HepG2 (cell line): Measurements from ENCODE around the gene MEI1. TPM values are rescaled to one million over a fixed set of nuclear protein-coding genes. Genes with fewer than 3 reads are reported as not detected.

Source experiments
- BCLAF1 ChIP-seq: fragments of 450-650 bp; IDR thresholded peaks from 2 replicates; pipeline ENCODE4 v1.6.1; 2017; ENCODE audit warnings: mild to moderate bottlenecking
- BRF2 ChIP-seq: sonication (generic); formaldehyde crosslinking; IDR thresholded peaks from 2 replicates; pipeline ENCODE4 v1.8.1; 2022; ENCODE audit warnings: mild to moderate bottlenecking, missing genetic modification reagents
- DNMT3B ChIP-seq: conservative IDR thresholded peaks from 2 replicates; pipeline ENCODE4 v1.6.1; 2016; ENCODE audit warnings: missing biosample characterization, control low read depth
- FOXK1 ChIP-seq: sonication (generic); formaldehyde crosslinking; IDR thresholded peaks from 2 replicates; pipeline ENCODE4 v1.4.0; 2020; ENCODE audit warnings: low read depth, missing genetic modification reagents, borderline replicate concordance
- GATAD2A ChIP-seq: IDR thresholded peaks from 2 replicates; pipeline ENCODE4 v1.6.1; 2016
- GPN1 ChIP-seq: sonication (generic); formaldehyde crosslinking; IDR thresholded peaks from 2 replicates; pipeline ENCODE4 v1.5.1; 2020; ENCODE audit warnings: missing genetic modification reagents, borderline replicate concordance
- HNRNPL ChIP-seq: fragments of 200-400 bp; formaldehyde crosslinking; IDR thresholded peaks from 2 replicates; pipeline ENCODE4 v1.6.1; 2017; ENCODE audit warnings: mild to moderate bottlenecking, low read depth, low read length
- KLF11 ChIP-seq: IDR thresholded peaks from 2 replicates; pipeline ENCODE4 v1.6.1; 2016; ENCODE audit warnings: missing compliant biosample characterization
- NFKB2 ChIP-seq: sonication (generic); formaldehyde crosslinking; IDR thresholded peaks from 2 replicates; pipeline ENCODE4 v1.4.0; 2020; ENCODE audit warnings: missing genetic modification reagents, borderline replicate concordance
- PATZ1 ChIP-seq: sonication (generic); formaldehyde crosslinking; IDR thresholded peaks from 2 replicates; pipeline ENCODE4 v1.4.0; 2020; ENCODE audit warnings: missing genetic modification reagents
- POLR2A ChIP-seq, 2 experiments: IDR thresholded peaks; 2 replicates each; pipeline ENCODE4 v1.6.1; 2011; ENCODE audit warnings: low read depth in 2 of 2, low read length in 2 of 2, mild to moderate bottlenecking in 1 of 2, moderate library complexity in 1 of 2; ENCODE audit not compliant: insufficient read depth in 1 of 2
- RFXAP ChIP-seq: sonication (generic); formaldehyde crosslinking; IDR thresholded peaks from 2 replicates; pipeline ENCODE4 v1.4.0; 2020; ENCODE audit warnings: missing genetic modification reagents, borderline replicate concordance
- SOX6 ChIP-seq, 2 experiments: fragments of 450-650 bp in 1 of 2; sonication (generic) in 1 of 2; formaldehyde crosslinking in 1 of 2; IDR thresholded peaks; 2 replicates each; pipeline versions ENCODE4 v1.4.0 to v1.6.1; 2017 to 2020; ENCODE audit warnings: antibody characterized with exemption in 1 of 2, mild to moderate bottlenecking in 1 of 2, missing genetic modification reagents in 1 of 2
- SP5 ChIP-seq: IDR thresholded peaks from 2 replicates; pipeline ENCODE4 v1.6.1; 2016; ENCODE audit warnings: low read depth, borderline replicate concordance
- ZBTB42 ChIP-seq: sonication (generic); formaldehyde crosslinking; IDR thresholded peaks from 2 replicates; pipeline ENCODE4 v1.5.0; 2020; ENCODE audit warnings: mild to moderate bottlenecking, missing genetic modification reagents
- ZFY ChIP-seq: sonication (generic); formaldehyde crosslinking; IDR thresholded peaks from 2 replicates; pipeline ENCODE4 v1.4.0; 2020; ENCODE audit warnings: missing genetic modification reagents
- ZNF292 ChIP-seq: sonication (generic); formaldehyde crosslinking; IDR thresholded peaks from 2 replicates; pipeline ENCODE4 v1.8.1; 2022; ENCODE audit warnings: mild to moderate bottlenecking, low read depth, missing genetic modification reagents, borderline replicate concordance
- ZNF296 ChIP-seq: sonication (generic); formaldehyde crosslinking; conservative IDR thresholded peaks from 2 replicates; pipeline ENCODE4 v1.5.0; 2020; ENCODE audit warnings: mild to moderate bottlenecking, missing genetic modification reagents
- ZNF350 ChIP-seq: sonication (generic); formaldehyde crosslinking; IDR thresholded peaks from 2 replicates; pipeline ENCODE4 v1.4.0; 2020; ENCODE audit warnings: mild to moderate bottlenecking, low read depth, missing genetic modification reagents, borderline replicate concordance
- polyA plus RNA-seq, 8 experiments: library from polyadenylated mRNA; depleted of rRNA in 3 of 8; stranded (reverse) in 7 of 8; unstranded in 1 of 8; fragments of >200 nt; fragmentation: Illumina TruSeq in 4 of 8; extraction: Trizol in 4 of 8; gene quantifications; 2 replicates each; pipeline versions ENCODE4 v1.2.1 to v1.2.3, GENCODE V29; 2011 to 2016; ENCODE audit warnings: low read depth in 4 of 8, missing spikeins in 1 of 8, mixed read lengths in 1 of 8; ENCODE audit not compliant: insufficient read depth in 1 of 8
- total RNA-seq, 5 experiments: library from RNA; depleted of rRNA; stranded (reverse); fragments of >200 nt; fragmentation: Illumina TruSeq; extraction: Trizol; gene quantifications; 2 replicates each; pipeline ENCODE4 v1.2.3, GENCODE V29; 2016; ENCODE audit warnings: low read depth in 1 of 5
- TF ChIP-seq, protein P1 (sequence below): IDR thresholded peaks from 2 replicates; pipeline ENCODE4 v1.6.1; 2012; ENCODE audit warnings: inconsistent platforms
- TF ChIP-seq, protein P2 (sequence below): sonication (generic); formaldehyde crosslinking; IDR thresholded peaks from 2 replicates; pipeline ENCODE4 v1.5.1; 2020; ENCODE audit warnings: missing genetic modification reagents, mild to moderate bottlenecking, borderline replicate concordance

The MEI1 gene
- total and polyA plus RNA-seq, 2 of the 13 experiments (the other 11 are each of a cell fraction or from before 2014, with no cell fraction given): 0.75 to 1.9 TPM

DNA sequence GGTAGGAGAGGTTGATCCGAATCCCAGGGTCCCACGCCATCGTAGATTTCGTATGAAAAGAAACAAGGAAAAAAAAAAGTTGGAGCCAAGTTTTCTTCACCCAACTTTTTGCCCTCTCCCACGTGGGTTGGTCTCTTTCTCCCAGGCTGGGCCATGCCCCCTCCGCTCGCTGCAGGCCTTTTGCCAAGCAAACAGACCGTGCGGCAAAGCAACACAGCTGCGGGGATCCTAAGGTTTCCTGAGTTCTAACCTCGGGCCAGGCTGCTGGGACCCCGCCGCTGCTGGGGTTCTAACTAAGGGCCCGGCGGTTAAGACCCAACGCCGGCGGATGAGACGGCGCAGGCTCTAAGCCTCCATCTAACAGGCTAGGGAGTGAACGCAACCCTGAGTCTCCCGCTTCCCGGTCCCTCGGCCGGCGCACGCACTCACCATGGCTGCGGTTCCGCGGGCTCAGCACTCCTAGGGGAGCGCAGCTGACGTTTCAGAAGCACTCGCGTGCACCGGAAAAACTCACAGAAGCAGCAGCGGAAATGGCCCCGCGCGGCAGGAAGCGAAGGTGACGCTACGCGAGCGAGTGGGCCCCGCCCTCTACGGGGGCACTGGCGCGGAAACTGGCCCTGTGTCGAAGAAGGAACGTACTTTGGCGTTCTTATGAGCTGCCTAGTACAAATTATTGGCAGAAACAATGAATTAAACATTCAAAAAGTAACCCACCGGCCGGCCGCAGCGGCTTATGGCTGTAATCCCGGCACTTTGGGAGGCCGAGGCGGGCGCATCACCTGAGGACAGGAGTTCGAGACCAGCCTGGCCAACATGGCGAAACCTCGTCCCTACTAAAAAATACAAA lies 10.7 kb upstream of the MEI1 start, which contains the start of gene SNU13 (continued):
- TF ChIP-seq, protein P1, sequence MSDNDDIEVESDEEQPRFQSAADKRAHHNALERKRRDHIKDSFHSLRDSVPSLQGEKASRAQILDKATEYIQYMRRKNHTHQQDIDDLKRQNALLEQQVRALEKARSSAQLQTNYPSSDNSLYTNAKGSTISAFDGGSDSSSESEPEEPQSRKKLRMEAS: peak; percentile 96
- TF ChIP-seq GATAD2A (CRISPR knock-in tag) (peak; percentile 43; the same call in 1 of the 2 replicates), DNMT3B (CRISPR knock-in tag) (no peak), FOXK1 (CRISPR knock-in tag) (peak; percentile 44), BRF2 (CRISPR knock-in tag) (0 out of 2 replicates have a peak, but pooled peaks have one; percentile 29), BCLAF1 (no peak), SP5 (CRISPR knock-in tag) (peak; percentile 50; the same call in 1 of the 2 replicates), RFXAP (CRISPR knock-in tag) (no peak), ZNF292 (CRISPR knock-in tag) (peak; percentile 56; the same call in 1 of the 2 replicates), SOX6 (IDR thresholded peaks at IDR 0.05) (no peak), SOX6 (CRISPR knock-in tag; IDR thresholded peaks at IDR 0.05) (peak; percentile 43), GPN1 (CRISPR knock-in tag) (no peak), KLF11 (0 out of 2 replicates have a peak, but pooled peaks have one; percentile 21), PATZ1 (CRISPR knock-in tag) (peak; percentile 91), NFKB2 (peak; percentile 34; the same call in 1 of the 2 replicates), ZNF350 (CRISPR knock-in tag) (peak; percentile 72; the same call in 1 of the 2 replicates), POLR2A (IDR thresholded peaks at IDR 0.05; ENCODE audit: insufficient read depth in 1 of 2, low read depth in 2 of 2, low read length in 2 of 2) (peak; percentile 87 to 90), ZNF296 (CRISPR knock-in tag) (0 out of 2 replicates have a peak, but pooled peaks have one; percentile 35), HNRNPL (peak; percentile 49; the same call in 1 of the 2 replicates), ZBTB42 (CRISPR knock-in tag) (no peak), ZFY (CRISPR knock-in tag) (peak; percentile 79)
- TF ChIP-seq, protein P2, sequence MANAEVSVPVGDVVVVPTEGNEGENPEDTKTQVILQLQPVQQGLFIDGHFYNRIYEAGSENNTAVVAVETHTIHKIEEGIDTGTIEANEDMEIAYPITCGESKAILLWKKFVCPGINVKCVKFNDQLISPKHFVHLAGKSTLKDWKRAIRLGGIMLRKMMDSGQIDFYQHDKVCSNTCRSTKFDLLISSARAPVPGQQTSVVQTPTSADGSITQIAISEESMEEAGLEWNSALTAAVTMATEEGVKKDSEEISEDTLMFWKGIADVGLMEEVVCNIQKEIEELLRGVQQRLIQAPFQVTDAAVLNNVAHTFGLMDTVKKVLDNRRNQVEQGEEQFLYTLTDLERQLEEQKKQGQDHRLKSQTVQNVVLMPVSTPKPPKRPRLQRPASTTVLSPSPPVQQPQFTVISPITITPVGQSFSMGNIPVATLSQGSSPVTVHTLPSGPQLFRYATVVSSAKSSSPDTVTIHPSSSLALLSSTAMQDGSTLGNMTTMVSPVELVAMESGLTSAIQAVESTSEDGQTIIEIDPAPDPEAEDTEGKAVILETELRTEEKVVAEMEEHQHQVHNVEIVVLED (CRISPR knock-in tag): peak; percentile 95
